Measurements from ENCODE around the gene ELMO1.
"Not testable (repeated sequence)": the region's sequence is repeated elsewhere in the genome, so short reads cannot be mapped to it uniquely, and the experiment has no call there.

The ELMO1 gene

GRCh38 chr7:36977878-36978277 lies 470.8 kb downstream of the ELMO1 start:
- Histone ChIP-seq H3K18ac (ENCODE audit: low read length) (no peak overlapping the region), H2AK5ac (ENCODE audit: low read length) (no peak overlapping the region), H3K9me3 (ENCODE audit: insufficient read depth, low read depth, low read length) (no peaks in the 10 kb centered on the region), H3K27me3 (ENCODE audit: insufficient read depth, low read length) (no peaks in the 10 kb centered on the region), H4K12ac (ENCODE audit: low read depth, low read length) (no peak overlapping the region), H3K36me3 (ENCODE audit: control insufficient read depth in 1 of 2, insufficient read depth in 2 of 2, low read length in 2 of 2) (no peaks in the 10 kb centered on the region), H3K27ac (ENCODE audit: low read depth, low read length) (no peak overlapping the region), H2BK5ac (ENCODE audit: low read depth, low read length, poor library complexity) (no peak overlapping the region), H3K23ac (ENCODE audit: low read length) (no peak overlapping the region), H2AFZ (ENCODE audit: insufficient read depth, low read length, poor library complexity) (no peak overlapping the region), H3K4me1 (ENCODE audit: control insufficient read depth in 1 of 2, insufficient read depth in 2 of 2, low read length in 2 of 2) (no peaks in the 10 kb centered on the region), H2BK120ac (ENCODE audit: insufficient read depth, low read length, poor library complexity) (no peak overlapping the region), H3K4ac (ENCODE audit: low read depth, low read length) (no peak overlapping the region), H4K8ac (ENCODE audit: low read depth, low read length) (no peak overlapping the region), H3K79me1 (ENCODE audit: low read length) (no peaks in the 10 kb centered on the region), H2BK12ac (ENCODE audit: low read length) (no peak overlapping the region), H3K4me3 (ENCODE audit: low read depth, low read length) (no peak overlapping the region), H3K14ac (ENCODE audit: low read length) (no peak overlapping the region), H3K4me2 (ENCODE audit: low read length) (no peak overlapping the region), H3K9ac (ENCODE audit: low read length) (no peak overlapping the region), H4K91ac (ENCODE audit: low read depth, low read length) (no peak overlapping the region), H3K79me2 (ENCODE audit: control insufficient read depth, insufficient read depth, low read length, poor library complexity) (no peaks in the 10 kb centered on the region)
- no peak for DNase-seq

GRCh38 chr7:36973534-36973933 lies 475.1 kb downstream of the ELMO1 start:
- H3K4ac ChIP-seq (ENCODE audit: low read depth, low read length); H3K36me3 ChIP-seq (ENCODE audit: control insufficient read depth in 1 of 2, insufficient read depth in 2 of 2, low read length in 2 of 2); H2BK5ac ChIP-seq (ENCODE audit: low read depth, low read length, poor library complexity); H4K12ac ChIP-seq (ENCODE audit: low read depth, low read length); H3K23ac ChIP-seq (ENCODE audit: low read length); H3K14ac ChIP-seq (ENCODE audit: low read length); H2BK120ac ChIP-seq (ENCODE audit: insufficient read depth, low read length, poor library complexity); H3K18ac ChIP-seq (ENCODE audit: low read length); H2AFZ ChIP-seq (ENCODE audit: insufficient read depth, low read length, poor library complexity); H3K4me2 ChIP-seq (ENCODE audit: low read length); H3K79me2 ChIP-seq (ENCODE audit: control insufficient read depth, insufficient read depth, low read length, poor library complexity); H4K8ac ChIP-seq (ENCODE audit: low read depth, low read length); H3K27ac ChIP-seq (ENCODE audit: low read depth, low read length); H3K4me1 ChIP-seq (ENCODE audit: control insufficient read depth in 1 of 2, insufficient read depth in 2 of 2, low read length in 2 of 2); H3K9me3 ChIP-seq (ENCODE audit: insufficient read depth, low read depth, low read length); H2AK5ac ChIP-seq (ENCODE audit: low read length); DNase-seq; H3K79me1 ChIP-seq (ENCODE audit: low read length); H4K91ac ChIP-seq (ENCODE audit: low read depth, low read length); H3K9ac ChIP-seq (ENCODE audit: low read length); H3K4me3 ChIP-seq (ENCODE audit: low read depth, low read length); H2BK12ac ChIP-seq (ENCODE audit: low read length); H3K27me3 ChIP-seq (ENCODE audit: insufficient read depth, low read length): not testable (repeated sequence)
- WGBS (ENCODE audit: extremely low coverage, insufficient coverage, insufficient read length) = no CpG with 5 or more reads among the region's 28 CpGs

GRCh38 chr7:36972140-36972518 lies 476.5 kb downstream of the ELMO1 start:
- Histone ChIP-seq H2AK5ac (ENCODE audit: low read length) (no peak overlapping the region), H3K79me1 (ENCODE audit: low read length) (no peaks in the 10 kb centered on the region), H3K4me1 (ENCODE audit: control insufficient read depth in 1 of 2, insufficient read depth in 2 of 2, low read length in 2 of 2) (peaks cover 3 to 8% of the 10 kb centered on the region in 2 experiments), H3K23ac (ENCODE audit: low read length) (no peak overlapping the region), H4K8ac (ENCODE audit: low read depth, low read length) (no peak overlapping the region), H3K4me3 (ENCODE audit: low read depth, low read length) (no peak overlapping the region), H3K4ac (ENCODE audit: low read depth, low read length) (no peak overlapping the region), H4K91ac (ENCODE audit: low read depth, low read length) (no peak overlapping the region), H2BK12ac (ENCODE audit: low read length) (no peak overlapping the region), H3K36me3 (ENCODE audit: control insufficient read depth in 1 of 2, insufficient read depth in 2 of 2, low read length in 2 of 2) (no peaks in the 10 kb centered on the region), H2BK120ac (ENCODE audit: insufficient read depth, low read length, poor library complexity) (no peak overlapping the region), H3K79me2 (ENCODE audit: control insufficient read depth, insufficient read depth, low read length, poor library complexity) (no peaks in the 10 kb centered on the region), H3K27ac (ENCODE audit: low read depth, low read length) (no peak overlapping the region), H3K9me3 (ENCODE audit: insufficient read depth, low read depth, low read length) (no peaks in the 10 kb centered on the region), H4K12ac (ENCODE audit: low read depth, low read length) (no peak overlapping the region), H2AFZ (ENCODE audit: insufficient read depth, low read length, poor library complexity) (no peak overlapping the region), H2BK5ac (ENCODE audit: low read depth, low read length, poor library complexity) (no peak overlapping the region), H3K18ac (ENCODE audit: low read length) (no peak overlapping the region), H3K14ac (ENCODE audit: low read length) (no peak overlapping the region), H3K9ac (ENCODE audit: low read length) (no peak overlapping the region), H3K4me2 (ENCODE audit: low read length) (no peak overlapping the region), H3K27me3 (ENCODE audit: insufficient read depth, low read length) (no peaks in the 10 kb centered on the region)
- peak; percentile 37 to 57 for DNase-seq
- no CpG with 5 or more reads among the region's 5 CpGs for WGBS (ENCODE audit: extremely low coverage, insufficient coverage, insufficient read length)

- no peak overlapping the region for H3K4me2 ChIP-seq (ENCODE audit: low read length)
- no CpG with 5 or more reads among the region's 9 CpGs for WGBS (ENCODE audit: extremely low coverage, insufficient coverage, insufficient read length)
- no peak overlapping the region for H4K8ac ChIP-seq (ENCODE audit: low read depth, low read length)
- no peak overlapping the region for H2AFZ ChIP-seq (ENCODE audit: insufficient read depth, low read length, poor library complexity)
- H3K4me1 ChIP-seq (ENCODE audit: control insufficient read depth in 1 of 2, insufficient read depth in 2 of 2, low read length in 2 of 2) = peaks cover 3 to 8% of the 10 kb centered on the region in 2 experiments
- no peak overlapping the region for H2BK120ac ChIP-seq (ENCODE audit: insufficient read depth, low read length, poor library complexity)
- no peak overlapping the region for H3K23ac ChIP-seq (ENCODE audit: low read length)
- no peak overlapping the region for H3K4ac ChIP-seq (ENCODE audit: low read depth, low read length)
- H3K27me3 ChIP-seq (ENCODE audit: insufficient read depth, low read length) = no peaks in the 10 kb centered on the region
- H2BK5ac ChIP-seq (ENCODE audit: low read depth, low read length, poor library complexity) = no peak overlapping the region
- H2AK5ac ChIP-seq (ENCODE audit: low read length) = no peak overlapping the region
- no peak overlapping the region for H2BK12ac ChIP-seq (ENCODE audit: low read length)
- H4K12ac ChIP-seq (ENCODE audit: low read depth, low read length) = no peak overlapping the region
- H3K4me3 ChIP-seq (ENCODE audit: low read depth, low read length) = no peak overlapping the region
- H3K79me2 ChIP-seq (ENCODE audit: control insufficient read depth, insufficient read depth, low read length, poor library complexity) = no peaks in the 10 kb centered on the region
- H3K36me3 ChIP-seq (ENCODE audit: control insufficient read depth in 1 of 2, insufficient read depth in 2 of 2, low read length in 2 of 2) = no peaks in the 10 kb centered on the region
- no peak overlapping the region for H3K27ac ChIP-seq (ENCODE audit: low read depth, low read length)
- no peak overlapping the region for H4K91ac ChIP-seq (ENCODE audit: low read depth, low read length)
- no peak overlapping the region for H3K9ac ChIP-seq (ENCODE audit: low read length)
- H3K18ac ChIP-seq (ENCODE audit: low read length) = no peak overlapping the region
- H3K14ac ChIP-seq (ENCODE audit: low read length) = no peak overlapping the region
- no peaks in the 10 kb centered on the region for H3K79me1 ChIP-seq (ENCODE audit: low read length)
- H3K9me3 ChIP-seq (ENCODE audit: insufficient read depth, low read depth, low read length) = no peaks in the 10 kb centered on the region
- peak in 1 of 2 donors; percentile 14 for DNase-seq
Observed at GRCh38 chr7:36971515-36972139, 477.0 kb downstream of the ELMO1 start.

All from trophoblast cell (in vitro differentiated cells and primary cell).